ENCODE measurements around the gene STAT4.

The STAT4 gene

GRCh38 chr2:191012845-191013681 lies 137.7 kb downstream of the STAT4 start:
- Histone ChIP-seq H3K9ac (ENCODE audit: low read length) (peak overlapping the region; percentile 99), H3K27ac (ENCODE audit: low read length, poor library complexity, severe bottlenecking) (peak overlapping the region; percentile 53), H2BK120ac (ENCODE audit: low read depth, low read length) (no peak overlapping the region), H3K79me1 (replicated peaks; ENCODE audit: low read length, poor library complexity, severe bottlenecking) (peaks cover 1% of the 10 kb centered on the region), H3K9me3 (ENCODE audit: control insufficient read depth, low read length) (no peaks in the 10 kb centered on the region), H3K4me1 (ENCODE audit: control insufficient read depth, insufficient read depth, low read depth, low read length) (peaks cover 17% of the 10 kb centered on the region), H3K23ac (ENCODE audit: low read length in 2 of 2) (no peak overlapping the region), H2BK12ac (ENCODE audit: low read length in 2 of 2) (no peak overlapping the region), H3K36me3 (ENCODE audit: control insufficient read depth in 1 of 2, insufficient read depth in 2 of 2, low read depth in 1 of 2, low read length in 2 of 2) (peaks cover 10 to 46% of the 10 kb centered on the region in 2 experiments), H3K4me3 (ENCODE audit: insufficient read depth in 1 of 2, low read depth in 1 of 2, low read length in 2 of 2) (peak overlapping the region; percentile 91 to 100), H2AK5ac (ENCODE audit: low read length, severe bottlenecking) (no peak overlapping the region), H2AFZ (ENCODE audit: low read depth, low read length) (no peak overlapping the region), H2BK15ac (ENCODE audit: low read depth, poor library complexity, severe bottlenecking) (no peak overlapping the region), H3K4ac (ENCODE audit: low read depth in 1 of 2, low read length in 2 of 2) (peak overlapping the region; percentile 83 to 85), H3K18ac (ENCODE audit: low read depth in 1 of 2, low read length in 2 of 2) (peak overlapping the region in 1 of 2 experiments; percentile 96), H3K4me2 (ENCODE audit: low read length, poor library complexity, severe bottlenecking) (peak overlapping the region; percentile 87), H4K8ac (ENCODE audit: low read length) (no peak overlapping the region), H3K14ac (ENCODE audit: low read length in 2 of 2) (peak overlapping the region in 1 of 2 experiments; percentile 97), H4K91ac (ENCODE audit: low read length) (no peak overlapping the region), H3K27me3 (ENCODE audit: control insufficient read depth in 1 of 2, insufficient read depth in 1 of 2, low read length in 2 of 2) (no peaks in the 10 kb centered on the region), H2BK5ac (ENCODE audit: low read depth, low read length, poor library complexity, severe bottlenecking) (no peak overlapping the region)
- WGBS = 53% methylated on average over 12 of the region's 14 CpGs
- peak; percentile 63 for DNase-seq

- no peak overlapping the region for H4K91ac ChIP-seq (ENCODE audit: low read length)
- peaks cover 10 to 53% of the 10 kb centered on the region in 2 experiments for H3K36me3 ChIP-seq (ENCODE audit: control insufficient read depth in 1 of 2, insufficient read depth in 2 of 2, low read depth in 1 of 2, low read length in 2 of 2)
These were observed 138.4 kb downstream of the STAT4 start for GRCh38 chr2:191012346-191012745.

GRCh38 chr2:191010887-191011885 lies 139.6 kb downstream of the STAT4 start:
- Histone ChIP-seq H3K23ac (ENCODE audit: low read length in 2 of 2) (peak overlapping the region in 1 of 2 experiments; percentile 41), H3K4me2 (ENCODE audit: low read length, poor library complexity, severe bottlenecking) (peak overlapping the region; percentile 87), H3K14ac (ENCODE audit: low read length in 2 of 2) (peak overlapping the region in 1 of 2 experiments; percentile 18), H3K27ac (ENCODE audit: low read length, poor library complexity, severe bottlenecking) (no peak overlapping the region), H4K91ac (ENCODE audit: low read length) (no peak overlapping the region), H3K9me3 (ENCODE audit: control insufficient read depth, low read length) (no peaks in the 10 kb centered on the region), H2BK12ac (ENCODE audit: low read length in 2 of 2) (no peak overlapping the region), H3K27me3 (ENCODE audit: control insufficient read depth in 1 of 2, insufficient read depth in 1 of 2, low read length in 2 of 2) (no peaks in the 10 kb centered on the region), H4K8ac (ENCODE audit: low read length) (no peak overlapping the region), H3K4me1 (ENCODE audit: control insufficient read depth, insufficient read depth, low read depth, low read length) (peaks cover 14% of the 10 kb centered on the region), H2BK5ac (ENCODE audit: low read depth, low read length, poor library complexity, severe bottlenecking) (no peak overlapping the region), H3K18ac (ENCODE audit: low read depth in 1 of 2, low read length in 2 of 2) (no peak overlapping the region), H3K36me3 (ENCODE audit: control insufficient read depth in 1 of 2, insufficient read depth in 2 of 2, low read depth in 1 of 2, low read length in 2 of 2) (peaks cover 18 to 65% of the 10 kb centered on the region in 2 experiments), H2AFZ (ENCODE audit: low read depth, low read length) (no peak overlapping the region), H3K9ac (ENCODE audit: low read length) (peak overlapping the region; percentile 99), H2AK5ac (ENCODE audit: low read length, severe bottlenecking) (no peak overlapping the region), H3K4ac (ENCODE audit: low read depth in 1 of 2, low read length in 2 of 2) (no peak overlapping the region), H3K4me3 (ENCODE audit: insufficient read depth in 1 of 2, low read depth in 1 of 2, low read length in 2 of 2) (peak overlapping the region; percentile 40 to 100), H2BK15ac (ENCODE audit: low read depth, poor library complexity, severe bottlenecking) (no peak overlapping the region), H3K79me1 (replicated peaks; ENCODE audit: low read length, poor library complexity, severe bottlenecking) (peaks cover 5% of the 10 kb centered on the region), H2BK120ac (ENCODE audit: low read depth, low read length) (no peak overlapping the region)
- DNase-seq = no peak
- WGBS = 95% methylated on average over 10 of the region's 14 CpGs

More at GRCh38 chr2:191012346-191012745, 138.4 kb downstream of the STAT4 start:
- Histone ChIP-seq H2AK5ac (ENCODE audit: low read length, severe bottlenecking) (no peak overlapping the region), H3K9ac (ENCODE audit: low read length) (peak overlapping the region; percentile 99), H3K4me1 (ENCODE audit: control insufficient read depth, insufficient read depth, low read depth, low read length) (peaks cover 14% of the 10 kb centered on the region), H2BK12ac (ENCODE audit: low read length in 2 of 2) (peak overlapping the region in 1 of 2 experiments; percentile 14), H3K4me2 (ENCODE audit: low read length, poor library complexity, severe bottlenecking) (peak overlapping the region; percentile 87), H3K14ac (ENCODE audit: low read length in 2 of 2) (no peak overlapping the region), H3K9me3 (ENCODE audit: control insufficient read depth, low read length) (no peaks in the 10 kb centered on the region), H3K4ac (ENCODE audit: low read depth in 1 of 2, low read length in 2 of 2) (no peak overlapping the region), H4K8ac (ENCODE audit: low read length) (no peak overlapping the region), H3K23ac (ENCODE audit: low read length in 2 of 2) (peak overlapping the region in 1 of 2 experiments; percentile 50), H2BK120ac (ENCODE audit: low read depth, low read length) (no peak overlapping the region), H3K18ac (ENCODE audit: low read depth in 1 of 2, low read length in 2 of 2) (no peak overlapping the region), H3K4me3 (ENCODE audit: insufficient read depth in 1 of 2, low read depth in 1 of 2, low read length in 2 of 2) (peak overlapping the region in 1 of 2 experiments; percentile 100), H2AFZ (ENCODE audit: low read depth, low read length) (no peak overlapping the region), H2BK5ac (ENCODE audit: low read depth, low read length, poor library complexity, severe bottlenecking) (no peak overlapping the region), H3K27me3 (ENCODE audit: control insufficient read depth in 1 of 2, insufficient read depth in 1 of 2, low read length in 2 of 2) (no peaks in the 10 kb centered on the region), H2BK15ac (ENCODE audit: low read depth, poor library complexity, severe bottlenecking) (no peak overlapping the region), H3K27ac (ENCODE audit: low read length, poor library complexity, severe bottlenecking) (no peak overlapping the region), H3K79me1 (replicated peaks; ENCODE audit: low read length, poor library complexity, severe bottlenecking) (peaks cover 1% of the 10 kb centered on the region)
- WGBS = 96% methylated on average over 3 of the region's 3 CpGs
- DNase-seq = no peak

Data from mesenchymal stem cell (in vitro differentiated cells and primary cell).